HG03135 (cell line): Measurements from ENCODE around the gene SLC6A11.

Source experiments
- ATAC-seq: cut with Tn5 transposase; IDR thresholded peaks from one replicate; pipeline ENCODE4 v1.9.1; 2021; ENCODE audit warnings: mild to moderate bottlenecking, moderate library complexity; ENCODE audit not compliant: unreplicated experiment

Gene SLC6A11

DNA sequence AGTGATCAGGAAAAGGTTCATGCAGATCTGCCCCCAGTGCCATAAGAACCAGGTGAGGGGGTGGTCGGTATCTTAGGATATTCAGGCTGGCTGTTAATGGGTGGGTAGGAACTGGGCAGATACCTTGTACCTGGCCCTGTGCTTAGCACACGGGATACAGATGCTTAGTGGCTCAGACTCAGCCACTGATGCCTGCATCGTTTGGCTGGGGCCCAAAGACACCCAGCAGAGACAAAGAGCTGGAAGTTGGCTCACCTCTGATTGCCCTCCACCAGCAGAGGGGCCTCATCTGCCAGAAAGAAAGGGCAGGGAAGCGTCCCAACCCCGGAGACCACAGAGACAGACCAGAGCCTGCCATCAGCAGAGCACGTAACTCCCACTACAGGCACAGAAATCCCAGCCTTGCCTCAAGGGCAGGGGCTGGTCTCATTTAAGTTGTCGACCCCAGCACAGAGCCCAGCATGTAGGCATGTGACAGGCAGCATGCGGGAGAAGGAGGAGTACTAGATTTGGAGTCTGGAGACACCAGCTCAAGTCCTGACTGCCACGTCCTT, 112.5 kb downstream of the SLC6A11 start:
- ATAC-seq, result no peak

GRCh38 chr3:10928961-10929471, 113.0 kb downstream of the SLC6A11 start:
- ATAC-seq, result no peak

GRCh38 chr3:10929978-10930665, 114.1 kb downstream of the SLC6A11 start:
- no peak for ATAC-seq

DNA sequence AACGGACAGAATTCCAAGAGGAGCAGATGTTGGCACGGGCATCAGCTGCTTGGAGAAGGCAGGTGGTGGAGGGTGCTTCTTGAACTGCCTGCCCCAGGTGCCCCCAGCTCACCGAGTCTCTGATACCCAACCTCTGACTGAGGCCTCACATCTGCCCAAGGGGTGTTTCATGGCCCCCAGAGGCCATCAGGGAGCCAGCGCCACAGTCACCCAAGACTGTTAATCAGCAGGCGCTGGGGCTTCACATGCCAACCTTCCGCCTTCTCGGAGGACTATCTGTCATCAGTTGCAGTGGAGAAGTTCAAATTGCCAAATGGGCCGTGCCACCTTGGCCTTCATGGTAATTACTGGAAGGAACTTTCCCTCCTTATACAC, 114.6 kb downstream of the SLC6A11 start:
- ATAC-seq, result no peak

DNA sequence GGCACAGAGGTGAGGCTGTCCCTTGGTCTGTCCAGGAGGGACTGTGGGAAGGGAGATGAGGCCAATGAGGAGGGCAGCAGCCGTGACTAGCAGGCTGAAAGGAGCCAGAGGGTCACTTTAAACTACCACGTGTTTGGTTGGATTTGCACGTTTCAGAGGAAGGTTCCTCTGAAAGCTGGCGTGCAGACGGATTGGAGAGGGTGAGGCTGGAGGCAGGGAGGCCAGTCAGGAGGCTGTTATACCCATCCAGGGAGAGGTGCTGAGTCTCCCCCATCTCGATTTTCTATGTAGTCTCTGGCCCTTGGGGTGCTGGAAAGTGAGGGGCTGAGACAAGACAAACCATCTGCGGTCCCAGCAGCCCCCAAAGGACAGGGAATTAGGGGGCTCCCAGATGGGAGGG, 116.6 kb downstream of the SLC6A11 start:
- no peak for ATAC-seq

- no peak for ATAC-seq
Measured at GRCh38 chr3:10933021-10933420, 117.0 kb downstream of the SLC6A11 start.

DNA sequence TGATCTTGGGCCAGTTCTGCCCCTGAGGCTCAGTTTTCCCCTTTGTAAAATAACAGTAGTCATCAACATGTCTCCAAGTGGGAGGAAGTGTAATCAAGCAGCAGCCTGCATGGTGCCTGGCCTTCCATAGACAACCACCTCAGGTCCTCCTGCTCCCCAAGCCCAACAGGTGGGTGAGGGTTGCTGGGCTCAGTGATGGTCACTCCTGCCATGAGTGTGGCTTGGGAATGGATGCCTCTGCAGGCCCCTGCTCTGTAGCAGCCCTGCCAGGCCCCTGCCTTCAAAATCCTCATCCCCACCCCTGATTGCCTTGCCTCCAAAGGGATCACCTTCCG, 117.4 kb downstream of the SLC6A11 start:
- ATAC-seq, result no peak

DNA sequence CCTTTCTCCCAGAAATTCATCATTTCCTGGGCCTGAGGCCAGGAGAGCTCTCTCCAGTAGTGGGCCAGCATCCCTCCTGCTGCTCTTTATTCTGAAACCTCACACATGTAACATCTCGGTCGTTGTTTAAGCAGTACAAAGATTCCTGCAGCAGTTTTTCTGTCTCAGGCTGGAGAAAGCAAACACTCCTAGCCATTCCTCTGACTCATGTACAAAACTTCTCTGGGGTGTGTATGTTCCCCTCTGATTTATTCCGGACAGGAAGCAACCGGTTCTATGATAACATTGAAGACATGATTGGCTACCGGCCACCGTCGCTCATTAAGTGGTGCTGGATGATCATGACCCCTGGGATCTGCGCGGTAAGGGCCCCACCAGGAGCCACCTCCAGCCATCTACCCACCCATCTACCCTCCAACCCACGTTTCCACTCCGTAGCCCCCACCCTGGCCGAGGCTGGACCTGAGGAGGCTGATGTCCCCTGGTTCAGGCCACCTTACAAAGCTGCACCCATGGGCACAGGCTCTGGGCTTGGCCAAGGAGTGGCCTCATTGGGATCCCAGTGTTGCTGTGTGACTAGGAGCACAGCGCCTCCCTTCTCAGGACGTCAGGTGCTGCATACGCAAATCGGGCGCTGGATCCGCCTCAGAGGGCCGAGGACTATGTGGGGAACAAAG, 117.9 kb downstream of the SLC6A11 start:
- ATAC-seq, result no peak

DNA sequence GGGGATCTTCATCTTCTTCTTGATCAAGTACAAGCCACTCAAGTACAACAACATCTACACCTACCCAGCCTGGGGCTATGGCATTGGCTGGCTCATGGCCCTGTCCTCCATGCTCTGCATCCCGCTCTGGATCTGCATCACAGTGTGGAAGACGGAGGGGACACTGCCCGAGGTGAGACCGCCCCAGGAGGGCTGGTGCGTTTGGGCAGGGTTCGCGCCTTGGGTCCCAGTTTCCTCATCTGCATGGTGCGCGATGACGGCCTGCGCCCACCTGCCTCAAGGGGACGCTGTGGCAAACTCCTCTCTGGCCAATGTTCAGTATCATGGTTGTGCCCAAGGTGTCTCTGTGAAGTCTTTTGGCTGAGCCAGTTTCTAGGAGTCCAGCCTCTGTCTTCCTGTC, 119.0 kb downstream of the SLC6A11 start:
- no peak for ATAC-seq

DNA sequence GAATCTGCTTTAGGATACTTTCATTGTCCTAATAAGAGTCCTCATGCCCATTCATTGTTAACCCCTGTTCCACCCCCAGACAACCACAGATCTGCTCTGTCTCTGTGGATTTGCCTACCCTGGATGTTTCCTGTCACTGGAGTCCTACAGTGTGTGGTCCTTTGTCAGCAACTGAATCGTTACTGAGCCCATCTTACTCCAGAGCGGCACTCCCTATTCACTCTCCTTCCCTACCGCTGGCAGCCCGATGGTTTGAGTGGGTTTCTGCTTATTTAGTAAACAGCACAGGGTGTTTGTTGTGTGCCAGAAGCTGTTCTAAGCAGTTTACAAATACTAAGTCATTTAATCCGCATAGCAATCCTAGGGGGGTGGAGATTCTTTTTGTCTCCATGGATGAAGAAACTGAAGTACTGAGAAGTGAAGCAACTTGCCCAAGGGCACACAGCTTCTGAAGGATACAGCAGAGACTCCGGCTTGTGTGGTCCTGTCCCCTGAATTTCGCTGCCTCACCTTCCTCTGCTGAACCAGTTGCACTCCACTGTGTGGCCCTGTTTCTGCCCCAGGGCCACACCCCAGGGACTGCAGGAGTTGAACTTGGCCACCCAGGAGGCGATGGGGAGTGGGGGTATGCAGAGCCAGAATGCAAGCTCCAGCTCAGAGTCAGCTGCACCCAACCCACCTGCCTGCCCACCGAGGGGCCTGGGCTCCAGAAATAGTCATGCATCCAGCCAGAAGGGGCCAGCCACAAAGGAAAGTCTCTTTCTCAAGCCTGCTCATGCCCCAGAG, 120.0 kb downstream of the SLC6A11 start:
- ATAC-seq, result no peak

GRCh38 chr3:10936686-10937085, 120.7 kb downstream of the SLC6A11 start:
- no peak for ATAC-seq

DNA sequence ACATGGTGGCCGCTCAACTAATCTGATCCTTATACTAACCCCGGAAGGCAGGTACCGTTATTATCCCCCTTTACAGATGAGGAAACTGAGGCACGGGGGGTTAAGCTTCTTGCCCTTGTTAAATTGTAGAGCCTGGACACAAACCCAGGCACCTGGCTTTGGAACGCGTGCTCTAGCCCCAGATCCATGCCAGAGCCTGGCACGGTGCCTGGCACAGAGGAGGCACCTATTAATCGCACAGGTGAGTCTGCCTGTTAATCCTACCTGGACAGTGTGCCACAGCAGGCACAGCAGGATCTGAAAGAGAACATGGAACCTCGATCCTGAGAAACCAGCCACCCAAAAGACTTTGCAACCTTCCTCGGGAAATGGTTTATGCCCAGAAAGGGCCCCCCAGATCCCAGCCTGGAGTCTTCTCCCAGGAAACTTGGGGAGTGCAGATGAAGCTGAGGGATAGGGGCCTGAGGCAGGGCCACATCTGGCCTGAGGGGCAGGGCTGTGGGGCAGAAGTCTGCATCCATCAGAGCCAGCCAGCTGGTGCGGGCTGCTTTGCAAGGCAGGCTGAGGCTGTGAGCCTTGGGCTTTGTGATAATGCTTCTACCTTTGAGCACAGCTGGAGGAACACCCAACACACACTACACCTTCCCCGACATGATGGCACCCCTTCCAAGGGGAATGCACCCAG, 121.3 kb downstream of the SLC6A11 start:
- ATAC-seq, result no peak

GRCh38 chr3:10939556-10939955, 123.5 kb downstream of the SLC6A11 start:
- ATAC-seq, result no peak

GRCh38 chr3:10940106-10940505, 124.1 kb downstream of the SLC6A11 start:
- ATAC-seq, result no peak

GRCh38 chr3:10941972-10942371, 125.9 kb downstream of the SLC6A11 start:
- no peak for ATAC-seq

DNA sequence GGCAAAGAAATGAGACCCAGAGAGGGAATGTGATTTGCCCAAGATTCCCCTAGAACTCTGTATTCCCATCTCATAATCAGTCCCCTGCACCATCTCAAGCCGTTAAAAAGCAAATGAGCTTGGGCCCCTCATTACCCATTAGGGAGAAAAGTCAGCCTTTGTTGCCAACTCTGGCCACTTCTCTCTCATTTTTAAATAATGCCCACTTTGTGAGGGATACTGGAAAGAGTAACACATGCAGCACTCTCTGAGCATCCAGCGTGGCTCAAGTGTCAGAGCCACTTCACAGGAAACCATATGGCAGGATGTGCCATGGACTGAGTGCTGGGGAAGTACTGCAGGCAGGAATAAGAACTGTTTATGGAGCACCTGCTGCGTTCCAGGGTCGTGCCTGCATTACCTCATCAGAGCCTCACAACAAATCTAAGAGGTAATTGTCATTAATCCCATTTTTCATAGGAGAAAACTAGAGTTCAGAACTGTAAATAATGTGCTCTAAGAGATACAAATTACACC, 126.7 kb downstream of the SLC6A11 start:
- no peak for ATAC-seq

- no peak for ATAC-seq
Measured at GRCh38 chr3:10944866-10945265, 128.8 kb downstream of the SLC6A11 start.

- no peak for ATAC-seq
Measured at GRCh38 chr3:10945683-10946287, 129.8 kb downstream of the SLC6A11 start.

DNA sequence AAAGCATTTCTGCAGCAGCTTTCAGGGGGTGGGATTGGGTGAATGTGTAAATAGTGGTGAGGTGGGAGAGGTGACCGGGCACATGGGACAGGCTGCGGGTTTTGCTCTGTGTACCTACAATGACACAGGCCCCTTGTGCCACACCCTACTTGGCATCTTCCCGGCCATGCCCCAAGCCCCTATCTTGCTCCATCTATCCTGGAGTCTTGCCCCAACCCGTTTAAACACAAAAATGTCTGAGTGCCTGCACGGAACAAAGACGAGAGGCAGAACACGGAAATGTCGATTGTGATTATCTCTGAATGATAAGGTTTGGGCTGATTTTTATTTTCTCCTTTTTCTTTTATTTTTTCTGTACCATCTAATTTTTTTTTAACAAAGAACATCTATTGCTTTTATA, 130.5 kb downstream of the SLC6A11 start:
- ATAC-seq, result no peak

GRCh38 chr3:10948326-10948725, 132.3 kb downstream of the SLC6A11 start:
- ATAC-seq, result no peak
